NB4 (cell line): Measurements from ENCODE around the gene ANO7.

Experiments
- DNase-seq: peaks from one replicate; pipeline ENCODE4 v3.0.0; 2010; ENCODE audit warnings: low read depth
- H3K4me3 ChIP-seq: one replicate; pipeline ENCODE4 v1.5.1; 2011; ENCODE audit warnings: mild to moderate bottlenecking, low read depth, low read length, moderate library complexity
- CTCF ChIP-seq: IDR thresholded peaks from one replicate; pipeline ENCODE4 v1.5.1; 2012; ENCODE audit warnings: low read depth, low read length
- MAX ChIP-seq: IDR thresholded peaks from 2 replicates; pipeline ENCODE4 v1.6.1; 2011; ENCODE audit warnings: low read depth, low read length
- MYC ChIP-seq: IDR thresholded peaks from 2 replicates; pipeline ENCODE4 v1.6.1; 2011; ENCODE audit warnings: low read depth, low read length
- POLR2A ChIP-seq: IDR thresholded peaks from 2 replicates; pipeline ENCODE4 v1.6.1; 2011; ENCODE audit warnings: mild to moderate bottlenecking; ENCODE audit not compliant: insufficient read length; ENCODE audit errors: extremely low read depth

Gene ANO7

GRCh38 chr2:241149925-241150659 is 38.4 kb upstream of the ANO7 start, which contains the start of gene PPP1R7:
TSS of gene PPP1R7 (plus strand) at chr2:241150467. CDS start at chr2:241150496, 29 bp downstream.
- TF ChIP-seq MYC, result no peak
- TF ChIP-seq POLR2A, result peak; percentile 47
- peak; percentile 34; the same call in 1 of the 2 replicates for TF ChIP-seq MAX
- no peak for TF ChIP-seq CTCF
- H3K4me3 ChIP-seq, result peak within 1 kb of the TSS; percentile 95

GRCh38 chr2:241150660-241151530 is 37.6 kb upstream of the ANO7 start:
- TF ChIP-seq CTCF (no peak), MAX (0 out of 2 replicates have a peak, but pooled peaks have one; percentile 7), POLR2A (no peak), MYC (0 out of 2 replicates have a peak, but pooled peaks have one; percentile 30)
- peak overlapping the region; percentile 95 for H3K4me3 ChIP-seq
- DNase-seq, result no peak

More at GRCh38 chr2:241149925-241150659, 38.4 kb upstream of the ANO7 start, which contains the start of gene PPP1R7:
- peak; percentile 97 for DNase-seq

GRCh38 chr2:241151934-241152660 is 36.4 kb upstream of the ANO7 start:
- no peak for DNase-seq
- TF ChIP-seq POLR2A, result no peak
- TF ChIP-seq MAX, result no peak
- no peak for TF ChIP-seq MYC
- no peak for TF ChIP-seq CTCF
- H3K4me3 ChIP-seq, result no peak overlapping the region

- peak; percentile 36 for DNase-seq
- no peak for TF ChIP-seq CTCF
- TF ChIP-seq POLR2A, result no peak
- no peak for TF ChIP-seq MAX
- TF ChIP-seq MYC, result no peak
Observed at GRCh38 chr2:241153616-241154015, 34.9 kb upstream of the ANO7 start.

GRCh38 chr2:241154915-241155314 is 33.6 kb upstream of the ANO7 start:
- no peak overlapping the region for H3K4me3 ChIP-seq
- no peak for TF ChIP-seq POLR2A
- TF ChIP-seq MYC, result no peak
- no peak for TF ChIP-seq CTCF
- TF ChIP-seq MAX, result no peak
- no peak for DNase-seq

More at GRCh38 chr2:241153616-241154015, 34.9 kb upstream of the ANO7 start:
- H3K4me3 ChIP-seq, result no peak overlapping the region
